Measurements from ENCODE around the gene USB1. TPM values are rescaled to one million over a fixed set of nuclear protein-coding genes. Genes with fewer than 3 reads are reported as not detected.

Gene USB1
- total and polyA plus RNA-seq, 2 experiments from 2014 or later: 79.6 to 118 TPM

- no peak for TF ChIP-seq ZNF331 (CRISPR knock-in tag; IDR thresholded peaks at IDR 0.05; ENCODE audit: low read depth)
- no peak for TF ChIP-seq REST (IDR thresholded peaks at IDR 0.05; ENCODE audit: unreplicated experiment)
Observed at GRCh38 chr16:57979006-57979585, 22.1 kb upstream of the USB1 start (continued).

- H3K27ac Mint-ChIP-seq: no peak overlapping the region
- no peak overlapping the region for H3K4me3 Mint-ChIP-seq
- Histone ChIP-seq H3K9me2 (ENCODE audit: insufficient read depth) (no peaks in the 10 kb centered on the region), H3K4me2 (no peak overlapping the region), H2AFZ (no peak overlapping the region), H3K27me3 (ENCODE audit: insufficient read depth) (peaks cover 30% of the 10 kb centered on the region), H4K20me1 (replicated peaks; ENCODE audit: insufficient read depth) (no peaks in the 10 kb centered on the region), H3K4me1 (ENCODE audit: insufficient read depth) (peaks cover 6% of the 10 kb centered on the region; the same call in 1 of the 2 replicates), H3K36me3 (ENCODE audit: insufficient read depth) (no peaks in the 10 kb centered on the region), H3K27ac (ENCODE audit: low read depth) (no peak overlapping the region), H3F3A (replicated peaks; ENCODE audit: low read depth) (no peaks in the 10 kb centered on the region), H3K79me2 (replicated peaks; ENCODE audit: insufficient read depth) (no peaks in the 10 kb centered on the region), H3K4me3 (no peak overlapping the region)
- peaks cover 9% of the 10 kb centered on the region; the same call in 2 of the 3 replicates for H3K4me1 Mint-ChIP-seq
- DNase-seq (ENCODE audit: low spot score) (no peak), ATAC-seq (no peak)
- no peaks in the 10 kb centered on the region for H3K36me3 Mint-ChIP-seq (ENCODE audit: low read depth)
- peaks cover 30% of the 10 kb centered on the region for H3K27me3 Mint-ChIP-seq (ENCODE audit: insufficient read depth, low read depth, poor library complexity)
- H3K9me3 Mint-ChIP-seq: no peaks in the 10 kb centered on the region
- no peak for TF ChIP-seq CTCF (conservative IDR thresholded peaks at IDR 0.05; ENCODE audit: low read depth in 2 of 2)
- TF ChIP-seq EZH2phosphoT487 (IDR thresholded peaks at IDR 0.05; ENCODE audit: unreplicated experiment): no peak
- TF ChIP-seq ZNF462 (CRISPR knock-in tag; IDR thresholded peaks at IDR 0.05): no peak
- TF ChIP-seq NANOG (IDR thresholded peaks at IDR 0.05; ENCODE audit: borderline replicate concordance): no peak
- TF ChIP-seq POLR2AphosphoS5 (IDR thresholded peaks at IDR 0.05; ENCODE audit: low read depth): no peak
- no peak for TF ChIP-seq CREB1 (CRISPR knock-in tag; IDR thresholded peaks at IDR 0.05; ENCODE audit: low read depth)
- TF ChIP-seq ETS1 (IDR thresholded peaks at IDR 0.05): no peak
- TF ChIP-seq STAT1 (IDR thresholded peaks at IDR 0.05; ENCODE audit: unreplicated experiment): no peak
Observed at GRCh38 chr16:57981636-57982035, 19.6 kb upstream of the USB1 start.

Data from GM23338 (cell line).